Smooth muscle cell (in vitro differentiated cells): ENCODE measurements around the gene CLIC6. TPM values are rescaled to one million over a fixed set of nuclear protein-coding genes. Genes with fewer than 3 reads are reported as not detected.
"Not testable (repeated sequence)": the region's sequence is repeated elsewhere in the genome, so short reads cannot be mapped to it uniquely, and the experiment has no call there.

Source experiments
- DNase-seq: peaks from one replicate; lab custom pipeline; 2025; ENCODE audit not compliant: unreplicated experiment; lab: John Stamatoyannopoulos, UW
- H2AFZ ChIP-seq: fragments of 200-600 bp; sonication (generic); 2 replicates; pipeline ENCODE4 v1.6.0; 2016; ENCODE audit warnings: antibody characterized with exemption, low read depth, mild to moderate bottlenecking
- H3F3A ChIP-seq: fragments of 200-600 bp; sonication (generic); 2 replicates; pipeline ENCODE4 v1.6.0; 2017; ENCODE audit warnings: antibody characterized with exemption, low read depth
- H3K27ac ChIP-seq: fragments of 200-600 bp; sonication (generic); 2 replicates; pipeline ENCODE4 v1.5.1; 2016; ENCODE audit warnings: low read depth, mild to moderate bottlenecking
- H3K27me3 ChIP-seq: fragments of 200-600 bp; sonication (generic); 2 replicates; pipeline ENCODE4 v1.6.1; 2016; ENCODE audit warnings: low read depth, mild to moderate bottlenecking
- H3K36me3 ChIP-seq: fragments of 200-600 bp; sonication (generic); 2 replicates; pipeline ENCODE4 v1.5.1; 2016; ENCODE audit warnings: low read depth
- H3K4me1 ChIP-seq: fragments of 200-600 bp; sonication (generic); 2 replicates; pipeline ENCODE4 v1.5.1; 2016; ENCODE audit warnings: low read depth
- H3K4me2 ChIP-seq: fragments of 200-600 bp; sonication (generic); 2 replicates; pipeline ENCODE4 v1.6.0; 2016; ENCODE audit warnings: mild to moderate bottlenecking
- H3K4me3 ChIP-seq: fragments of 200-600 bp; sonication (generic); 2 replicates; pipeline ENCODE4 v1.5.1; 2016; ENCODE audit warnings: mild to moderate bottlenecking
- H3K79me2 ChIP-seq: fragments of 200-600 bp; sonication (generic); 2 replicates; pipeline ENCODE4 v1.6.0; 2016; ENCODE audit warnings: low read depth, mild to moderate bottlenecking
- H3K9ac ChIP-seq: fragments of 200-600 bp; sonication (generic); 2 replicates; pipeline ENCODE4 v1.6.0; 2016; ENCODE audit warnings: low read depth
- H3K9me3 ChIP-seq: fragments of 200-600 bp; sonication (generic); replicated peaks from 2 replicates; pipeline ENCODE4 v1.5.1; 2016; ENCODE audit warnings: low read depth
- H4K20me1 ChIP-seq: fragments of 200-600 bp; sonication (generic); 2 replicates; pipeline ENCODE4 v1.6.0; 2016; ENCODE audit warnings: low read depth
- WGBS: methylation state at CpG from one replicate; pipeline ENCODE4 v1.1.7; 2016; ENCODE audit warnings: low lambda C conversion rate; 5-methylcytosine and 5-hydroxymethylcytosine counted together
- polyA plus RNA-seq: library from polyadenylated mRNA; unstranded; fragments of >200 nt; fragmentation: Nextera tagmentation; extraction: Ambion mirVana; gene quantifications from 2 replicates; pipeline ENCODE4 v1.2.1, GENCODE V29; 2016
- total RNA-seq: library from RNA; depleted of rRNA; stranded (reverse); fragments of >200 nt; gene quantifications from 2 replicates; pipeline ENCODE4 v1.2.3, GENCODE V29; 2014
- TF ChIP-seq, protein P1 (sequence below): fragments of 200-600 bp; sonication (generic); IDR thresholded peaks from 2 replicates; pipeline ENCODE4 v1.5.1; 2017; ENCODE audit warnings: borderline replicate concordance, mild to moderate bottlenecking, antibody characterized with exemption; ENCODE audit not compliant: insufficient read depth, poor library complexity, severe bottlenecking

Gene CLIC6
- total and polyA plus RNA-seq, 2 experiments from 2014 or later, result 0.22 TPM; not detected in 1

DNA sequence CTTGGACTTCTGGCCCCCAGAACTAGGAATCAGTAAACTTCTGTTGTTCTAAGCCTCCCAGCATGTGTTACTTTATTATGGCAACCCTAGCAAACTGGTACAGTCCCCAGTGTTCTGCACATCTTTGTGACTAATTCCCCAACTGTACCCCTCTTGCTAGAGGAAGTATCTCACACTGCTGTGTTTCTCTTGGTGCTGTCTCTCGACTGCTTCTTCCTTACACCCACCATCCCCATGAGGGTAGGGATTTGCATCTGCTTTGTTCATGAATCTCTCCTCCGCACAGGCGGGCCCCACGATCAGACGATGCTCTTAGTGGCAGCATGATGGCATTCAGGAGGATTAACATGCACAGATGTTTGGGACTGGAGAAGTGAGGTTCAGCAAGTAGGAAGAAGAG, 46.7 kb downstream of the CLIC6 start:
- H3K9ac ChIP-seq, result no peak overlapping the region
- no peak overlapping the region for H2AFZ ChIP-seq
- H3F3A ChIP-seq, result no peaks in the 10 kb centered on the region
- no peaks in the 10 kb centered on the region for H3K36me3 ChIP-seq
- H3K4me3 ChIP-seq, result no peak overlapping the region
- no peaks in the 10 kb centered on the region for H3K9me3 ChIP-seq
- H3K79me2 ChIP-seq, result no peaks in the 10 kb centered on the region
- no peak overlapping the region for H3K27ac ChIP-seq
- H4K20me1 ChIP-seq, result no peaks in the 10 kb centered on the region
- H3K4me2 ChIP-seq, result no peak overlapping the region
- H3K27me3 ChIP-seq, result no peaks in the 10 kb centered on the region
- TF ChIP-seq, protein P1, sequence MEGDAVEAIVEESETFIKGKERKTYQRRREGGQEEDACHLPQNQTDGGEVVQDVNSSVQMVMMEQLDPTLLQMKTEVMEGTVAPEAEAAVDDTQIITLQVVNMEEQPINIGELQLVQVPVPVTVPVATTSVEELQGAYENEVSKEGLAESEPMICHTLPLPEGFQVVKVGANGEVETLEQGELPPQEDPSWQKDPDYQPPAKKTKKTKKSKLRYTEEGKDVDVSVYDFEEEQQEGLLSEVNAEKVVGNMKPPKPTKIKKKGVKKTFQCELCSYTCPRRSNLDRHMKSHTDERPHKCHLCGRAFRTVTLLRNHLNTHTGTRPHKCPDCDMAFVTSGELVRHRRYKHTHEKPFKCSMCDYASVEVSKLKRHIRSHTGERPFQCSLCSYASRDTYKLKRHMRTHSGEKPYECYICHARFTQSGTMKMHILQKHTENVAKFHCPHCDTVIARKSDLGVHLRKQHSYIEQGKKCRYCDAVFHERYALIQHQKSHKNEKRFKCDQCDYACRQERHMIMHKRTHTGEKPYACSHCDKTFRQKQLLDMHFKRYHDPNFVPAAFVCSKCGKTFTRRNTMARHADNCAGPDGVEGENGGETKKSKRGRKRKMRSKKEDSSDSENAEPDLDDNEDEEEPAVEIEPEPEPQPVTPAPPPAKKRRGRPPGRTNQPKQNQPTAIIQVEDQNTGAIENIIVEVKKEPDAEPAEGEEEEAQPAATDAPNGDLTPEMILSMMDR, result no peak
- 92% methylated on average over 5 of the region's 5 CpGs for WGBS
- no peak for DNase-seq
- H3K4me1 ChIP-seq, result no peaks in the 10 kb centered on the region

DNA sequence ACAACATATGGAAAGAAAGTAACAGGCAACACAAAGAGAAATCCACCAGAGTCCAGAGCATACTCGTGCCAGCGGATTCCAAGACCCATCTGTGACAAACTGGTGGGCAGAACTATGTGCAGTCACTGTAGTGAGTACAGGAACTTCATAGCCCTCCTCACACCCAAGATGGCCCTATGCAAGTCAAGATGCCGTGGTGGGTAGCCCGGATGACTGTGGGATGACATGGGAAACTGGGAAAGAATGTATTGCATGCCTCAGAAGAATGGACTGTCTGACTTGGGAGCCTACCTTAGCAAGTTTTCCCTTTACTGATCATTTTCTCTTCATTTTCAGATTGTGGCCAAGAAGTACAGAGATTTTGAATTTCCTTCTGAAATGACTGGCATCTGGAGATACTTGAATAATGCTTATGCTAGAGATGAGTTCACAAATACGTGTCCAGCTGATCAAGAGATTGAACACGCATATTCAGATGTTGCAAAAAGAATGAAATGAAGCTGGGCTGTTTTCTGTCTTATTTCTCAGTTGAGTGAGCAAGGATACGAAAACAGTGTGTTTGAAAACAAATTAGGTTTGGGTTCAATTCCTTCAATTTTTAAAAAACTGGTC, 47.3 kb downstream of the CLIC6 start:
- Histone ChIP-seq H2AFZ (no peak overlapping the region), H3K4me2 (no peak overlapping the region), H3K79me2 (no peaks in the 10 kb centered on the region), H4K20me1 (no peaks in the 10 kb centered on the region), H3K27ac (no peak overlapping the region), H3K4me3 (no peak overlapping the region), H3K4me1 (no peaks in the 10 kb centered on the region), H3K9me3 (no peaks in the 10 kb centered on the region), H3K27me3 (no peaks in the 10 kb centered on the region), H3F3A (no peaks in the 10 kb centered on the region), H3K36me3 (no peaks in the 10 kb centered on the region), H3K9ac (no peak overlapping the region)
- TF ChIP-seq, protein P1, result no peak
- no peak for DNase-seq
- 95% methylated on average over 7 of the region's 7 CpGs for WGBS

DNA sequence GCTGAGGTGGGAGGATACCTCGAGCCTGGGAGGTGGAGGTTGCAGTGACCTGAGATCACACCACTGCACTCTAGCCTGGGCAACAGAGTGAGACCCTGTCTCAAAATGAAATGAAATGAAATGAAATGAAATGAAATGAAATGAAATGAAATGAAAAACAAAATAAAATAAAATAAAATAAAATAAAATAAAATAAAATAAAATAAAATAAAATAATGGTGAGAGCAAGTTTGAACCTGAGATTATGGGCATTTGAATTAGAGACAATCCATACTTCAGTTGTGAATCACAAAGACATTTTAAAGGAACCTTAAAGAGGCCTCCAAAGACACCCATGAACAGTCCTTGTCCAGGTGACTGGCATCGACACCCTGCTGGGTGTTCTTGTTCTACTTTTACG, 49.7 kb downstream of the CLIC6 start:
- not testable (repeated sequence) for H3K36me3 ChIP-seq, H3K27me3 ChIP-seq, H3K4me3 ChIP-seq, H3K4me2 ChIP-seq, DNase-seq, H2AFZ ChIP-seq, H3F3A ChIP-seq, H4K20me1 ChIP-seq, H3K9ac ChIP-seq, H3K9me3 ChIP-seq, H3K4me1 ChIP-seq, H3K79me2 ChIP-seq, H3K27ac ChIP-seq
- 92% methylated on average over 3 of the region's 3 CpGs for WGBS

DNA sequence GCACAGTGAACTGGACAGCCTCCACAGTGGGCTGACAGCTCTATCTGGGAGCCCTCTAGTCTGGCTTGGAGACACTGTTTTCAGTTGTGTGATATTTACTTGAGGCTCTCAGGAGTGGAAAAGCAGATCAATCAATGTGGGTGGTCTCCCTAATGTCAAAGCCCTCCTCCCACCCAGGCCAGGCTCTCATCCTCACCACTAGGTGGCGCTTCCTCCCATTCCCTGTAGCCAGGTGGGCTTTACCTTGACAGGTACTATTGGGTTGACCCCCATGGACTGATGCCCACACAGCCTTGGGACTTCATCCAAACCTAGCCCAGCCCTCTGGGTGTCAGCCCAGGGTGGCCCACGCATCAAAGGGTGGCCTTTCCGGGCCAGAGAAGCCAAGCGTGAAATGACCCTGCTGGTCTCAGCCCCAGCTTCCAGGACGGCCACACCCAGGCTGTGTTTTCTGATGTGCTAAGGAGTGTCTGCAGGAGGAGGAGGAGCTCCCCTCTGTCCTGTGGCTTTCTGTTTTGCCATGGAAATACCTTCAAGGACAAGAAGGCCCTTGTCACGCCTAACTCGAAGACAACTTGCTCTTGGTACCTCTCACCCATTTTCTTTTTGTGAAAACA, 54.0 kb downstream of the CLIC6 start:
- no peak for DNase-seq
- Histone ChIP-seq H3K79me2 (no peaks in the 10 kb centered on the region), H2AFZ (no peak overlapping the region), H3K4me2 (no peak overlapping the region), H3K27me3 (no peaks in the 10 kb centered on the region), H3K27ac (no peak overlapping the region), H4K20me1 (no peaks in the 10 kb centered on the region), H3K36me3 (no peaks in the 10 kb centered on the region), H3K9ac (no peak overlapping the region), H3K4me1 (no peaks in the 10 kb centered on the region), H3F3A (no peaks in the 10 kb centered on the region), H3K9me3 (no peaks in the 10 kb centered on the region), H3K4me3 (no peak overlapping the region)
- TF ChIP-seq, protein P1, result peak; percentile 40
- WGBS, result 65% methylated on average over 7 of the region's 7 CpGs
